Mesenchymal stem cell (in vitro differentiated cells and primary cell): ENCODE data around the gene SPATA13.

Experiments
- DNase-seq: peaks from one replicate; pipeline ENCODE4 v3.0.0-alpha.2; 2013
- H2AFZ ChIP-seq: one replicate; pipeline ENCODE4 v1.6.1; 2013; ENCODE audit warnings: low read depth, mild to moderate bottlenecking, control low read depth, inconsistent platforms, low read length, moderate library complexity
- H2AK5ac ChIP-seq: 2 replicates; pipeline ENCODE4 v1.6.1; 2013; ENCODE audit warnings: low read length, moderate library complexity, mild to moderate bottlenecking, inconsistent platforms; ENCODE audit not compliant: severe bottlenecking
- H2BK120ac ChIP-seq: one replicate; pipeline ENCODE4 v1.6.1; 2013; ENCODE audit warnings: low read depth, mild to moderate bottlenecking, inconsistent platforms, low read length, moderate library complexity
- H2BK12ac ChIP-seq, 2 experiments: one replicate each; pipeline ENCODE4 v1.6.1; 2013; ENCODE audit warnings: inconsistent platforms in 2 of 2, low read length in 2 of 2, mild to moderate bottlenecking in 2 of 2, moderate library complexity in 2 of 2, control low read depth in 1 of 2
- H2BK15ac ChIP-seq: one replicate; pipeline ENCODE4 v1.6.1; 2013; ENCODE audit warnings: mild to moderate bottlenecking, low read depth, inconsistent platforms; ENCODE audit not compliant: poor library complexity, severe bottlenecking
- H2BK5ac ChIP-seq: 2 replicates; pipeline ENCODE4 v1.6.1; 2013; ENCODE audit warnings: low read depth, mild to moderate bottlenecking, low read length, control low read depth, inconsistent platforms; ENCODE audit not compliant: poor library complexity, severe bottlenecking
- H3K14ac ChIP-seq, 2 experiments: one replicate each; pipeline ENCODE4 v1.6.1; 2013; ENCODE audit warnings: inconsistent platforms in 2 of 2, low read length in 2 of 2, control low read depth in 1 of 2, mild to moderate bottlenecking in 1 of 2, moderate library complexity in 1 of 2
- H3K18ac ChIP-seq, 2 experiments: one replicate each; pipeline ENCODE4 v1.6.1; 2013; ENCODE audit warnings: inconsistent platforms in 2 of 2, low read length in 2 of 2, control low read depth in 1 of 2, low read depth in 1 of 2, mild to moderate bottlenecking in 1 of 2
- H3K23ac ChIP-seq, 2 experiments: one replicate each; pipeline ENCODE4 v1.6.1; 2013; ENCODE audit warnings: inconsistent platforms in 2 of 2, low read length in 2 of 2, mild to moderate bottlenecking in 2 of 2, moderate library complexity in 2 of 2, control low read depth in 1 of 2
- H3K27ac ChIP-seq: 2 replicates; pipeline ENCODE4 v1.5.1; 2013; ENCODE audit warnings: mild to moderate bottlenecking, moderate library complexity, low read length, control low read depth, inconsistent platforms; ENCODE audit not compliant: poor library complexity, severe bottlenecking
- H3K27me3 ChIP-seq, 2 experiments: 2 replicates each; pipeline versions ENCODE4 v1.6.1 to v1.7.0; 2013; ENCODE audit warnings: low read length in 2 of 2, mild to moderate bottlenecking in 2 of 2, moderate library complexity in 2 of 2, control low read depth in 1 of 2, inconsistent platforms in 1 of 2; ENCODE audit not compliant: control insufficient read depth in 1 of 2, insufficient read depth in 1 of 2
- H3K36me3 ChIP-seq, 2 experiments: 2 replicates each; pipeline versions ENCODE4 v1.6.1 to v1.7.0; 2013; ENCODE audit warnings: low read length in 2 of 2, control low read depth in 1 of 2, inconsistent platforms in 1 of 2, low read depth in 1 of 2, mild to moderate bottlenecking in 1 of 2; ENCODE audit not compliant: insufficient read depth in 2 of 2, control insufficient read depth in 1 of 2
- H3K4ac ChIP-seq, 2 experiments: one replicate each; pipeline ENCODE4 v1.6.1; 2013; ENCODE audit warnings: inconsistent platforms in 2 of 2, low read length in 2 of 2, mild to moderate bottlenecking in 2 of 2, moderate library complexity in 2 of 2, control low read depth in 1 of 2, low read depth in 1 of 2
- H3K4me1 ChIP-seq: 2 replicates; pipeline ENCODE4 v1.6.1; 2013; ENCODE audit warnings: low read depth, low read length, control low read depth; ENCODE audit not compliant: control insufficient read depth, insufficient read depth
- H3K4me2 ChIP-seq: 2 replicates; pipeline ENCODE4 v1.6.1; 2013; ENCODE audit warnings: low read length, mild to moderate bottlenecking, inconsistent platforms; ENCODE audit not compliant: poor library complexity, severe bottlenecking
- H3K4me3 ChIP-seq, 2 experiments: 2 replicates each; pipeline versions ENCODE4 v1.5.1 to v1.7.0; 2013; ENCODE audit warnings: low read length in 2 of 2, mild to moderate bottlenecking in 2 of 2, control low read depth in 1 of 2, low read depth in 1 of 2; ENCODE audit not compliant: insufficient read depth in 1 of 2
- H3K79me1 ChIP-seq: replicated peaks from 2 replicates; pipeline ENCODE4 v1.6.1; 2013; ENCODE audit warnings: mild to moderate bottlenecking, control low read depth, low read length, inconsistent platforms; ENCODE audit not compliant: poor library complexity, severe bottlenecking
- H3K9ac ChIP-seq: 2 replicates; pipeline ENCODE4 v1.7.0; 2013; ENCODE audit warnings: mild to moderate bottlenecking, low read length, moderate library complexity
- H3K9me3 ChIP-seq: 2 replicates; pipeline ENCODE4 v1.7.0; 2013; ENCODE audit warnings: mild to moderate bottlenecking, low read length; ENCODE audit not compliant: control insufficient read depth
- H4K8ac ChIP-seq: one replicate; pipeline ENCODE4 v1.6.1; 2013; ENCODE audit warnings: inconsistent platforms, mild to moderate bottlenecking, low read length, moderate library complexity
- H4K91ac ChIP-seq: one replicate; pipeline ENCODE4 v1.6.1; 2013; ENCODE audit warnings: mild to moderate bottlenecking, low read length, inconsistent platforms
- WGBS: methylation state at CpG from one replicate; pipeline ENCODE4 v1.1.7; 2013; ENCODE audit warnings: mixed read lengths; 5-methylcytosine and 5-hydroxymethylcytosine counted together

SPATA13 gene

DNA sequence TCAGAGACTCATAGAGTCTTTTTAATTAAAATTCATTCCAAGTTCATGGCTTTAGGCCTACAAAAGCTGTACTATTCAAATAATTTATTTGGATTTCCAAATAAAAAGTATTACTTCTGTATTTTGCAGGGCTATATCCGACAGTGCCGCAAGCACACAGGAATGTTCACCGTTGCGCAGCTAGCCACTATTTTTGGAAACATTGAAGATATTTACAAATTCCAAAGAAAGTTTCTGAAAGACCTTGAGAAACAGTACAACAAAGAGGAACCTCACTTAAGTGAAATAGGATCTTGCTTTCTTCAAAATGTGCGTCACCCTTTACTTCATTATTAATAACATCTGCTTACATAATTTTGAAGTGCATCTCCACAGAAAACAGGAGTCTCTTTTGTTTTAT is 128.3 kb downstream of the SPATA13 start:
- WGBS = 84% methylated on average over 5 of the region's 5 CpGs
- no peak overlapping the region for H2AK5ac ChIP-seq

DNA sequence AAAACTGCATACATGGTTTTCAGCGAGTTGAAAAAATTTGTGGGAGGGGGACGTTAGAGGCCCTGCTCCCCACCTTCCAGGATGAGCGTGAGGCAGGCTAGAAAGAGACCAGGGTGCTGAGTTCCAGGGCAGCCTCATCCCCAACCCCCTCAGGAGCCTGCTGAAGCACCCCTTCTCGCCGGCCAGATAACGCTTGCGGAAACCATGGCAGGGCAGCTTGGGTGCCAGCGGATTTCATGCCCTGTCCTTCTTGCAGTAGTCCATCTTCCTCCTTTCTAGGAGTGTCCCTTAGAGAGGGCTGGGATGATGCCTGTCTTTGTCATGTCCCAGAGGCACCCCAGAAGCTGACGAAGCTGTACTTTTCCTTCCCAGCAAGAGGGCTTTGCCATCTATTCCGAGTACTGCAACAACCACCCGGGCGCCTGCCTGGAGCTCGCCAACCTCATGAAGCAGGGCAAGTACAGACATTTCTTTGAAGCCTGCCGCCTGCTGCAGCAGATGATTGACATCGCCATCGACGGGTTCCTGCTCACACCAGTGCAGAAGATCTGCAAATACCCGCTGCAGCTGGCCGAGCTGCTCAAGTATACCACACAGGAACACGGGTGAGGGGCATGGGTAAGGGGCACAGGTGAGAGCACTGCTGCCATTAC is 129.9 kb downstream of the SPATA13 start:
- WGBS = 98% methylated on average over 17 of the region's 20 CpGs
- H3K18ac ChIP-seq = no peak overlapping the region
- no peak overlapping the region for H2BK15ac ChIP-seq
- peaks cover 38 to 46% of the 10 kb centered on the region in 2 experiments for H3K36me3 ChIP-seq
- H2AK5ac ChIP-seq = no peak overlapping the region
- H3K27ac ChIP-seq = no peak overlapping the region
- H3K4me1 ChIP-seq = peaks cover 5% of the 10 kb centered on the region
- H3K79me1 ChIP-seq = no peaks in the 10 kb centered on the region
- H3K4me3 ChIP-seq = no peak overlapping the region
- no peak overlapping the region for H2AFZ ChIP-seq
- no peak overlapping the region for H3K23ac ChIP-seq
- no peak overlapping the region for H3K14ac ChIP-seq
- H3K9me3 ChIP-seq = no peaks in the 10 kb centered on the region
- no peak for DNase-seq
- no peak overlapping the region for H2BK12ac ChIP-seq
- no peaks in the 10 kb centered on the region for H3K27me3 ChIP-seq
- H4K8ac ChIP-seq = no peak overlapping the region
- H3K4ac ChIP-seq = no peak overlapping the region
- no peak overlapping the region for H3K9ac ChIP-seq
- no peak overlapping the region for H4K91ac ChIP-seq
- no peak overlapping the region for H3K4me2 ChIP-seq
- no peak overlapping the region for H2BK5ac ChIP-seq
- H2BK120ac ChIP-seq = no peak overlapping the region

More for the DNA sequence above, 128.3 kb downstream of the SPATA13 start:
- peak; percentile 31 for DNase-seq
- Histone ChIP-seq H2BK5ac (no peak overlapping the region), H3K79me1 (no peaks in the 10 kb centered on the region), H3K27me3 (no peaks in the 10 kb centered on the region), H3K9ac (no peak overlapping the region), H3K9me3 (no peaks in the 10 kb centered on the region), H2BK15ac (no peak overlapping the region), H3K4me3 (no peak overlapping the region), H3K18ac (no peak overlapping the region), H2BK120ac (no peak overlapping the region), H3K4me2 (no peak overlapping the region), H3K4ac (no peak overlapping the region), H4K8ac (no peak overlapping the region), H2AFZ (no peak overlapping the region), H3K4me1 (peaks cover 5% of the 10 kb centered on the region), H3K14ac (no peak overlapping the region), H3K23ac (no peak overlapping the region), H3K36me3 (peaks cover 24 to 43% of the 10 kb centered on the region in 2 experiments), H4K91ac (no peak overlapping the region), H3K27ac (no peak overlapping the region), H2BK12ac (no peak overlapping the region)

GRCh38 chr13:24292481-24292880 is 132.0 kb downstream of the SPATA13 start:
- H2AK5ac ChIP-seq = no peak overlapping the region
- no peak overlapping the region for H4K91ac ChIP-seq
- peaks cover 3% of the 10 kb centered on the region for H3K4me1 ChIP-seq
- H3K14ac ChIP-seq = no peak overlapping the region
- no peak overlapping the region for H4K8ac ChIP-seq
- no peaks in the 10 kb centered on the region for H3K27me3 ChIP-seq
- H3K4ac ChIP-seq = no peak overlapping the region
- H2BK15ac ChIP-seq = no peak overlapping the region
- H3K23ac ChIP-seq = no peak overlapping the region
- H2BK12ac ChIP-seq = no peak overlapping the region
- WGBS = 97% methylated on average over 6 of the region's 6 CpGs
- H3K4me3 ChIP-seq = no peak overlapping the region
- H2BK5ac ChIP-seq = no peak overlapping the region
- H3K27ac ChIP-seq = no peak overlapping the region
- H2BK120ac ChIP-seq = no peak overlapping the region
- H3K36me3 ChIP-seq = peaks cover 32 to 35% of the 10 kb centered on the region in 2 experiments
- H3K9ac ChIP-seq = no peak overlapping the region
- H3K9me3 ChIP-seq = no peaks in the 10 kb centered on the region
- H3K4me2 ChIP-seq = no peak overlapping the region
- H3K18ac ChIP-seq = no peak overlapping the region
- DNase-seq = no peak
- no peaks in the 10 kb centered on the region for H3K79me1 ChIP-seq
- H2AFZ ChIP-seq = no peak overlapping the region

DNA sequence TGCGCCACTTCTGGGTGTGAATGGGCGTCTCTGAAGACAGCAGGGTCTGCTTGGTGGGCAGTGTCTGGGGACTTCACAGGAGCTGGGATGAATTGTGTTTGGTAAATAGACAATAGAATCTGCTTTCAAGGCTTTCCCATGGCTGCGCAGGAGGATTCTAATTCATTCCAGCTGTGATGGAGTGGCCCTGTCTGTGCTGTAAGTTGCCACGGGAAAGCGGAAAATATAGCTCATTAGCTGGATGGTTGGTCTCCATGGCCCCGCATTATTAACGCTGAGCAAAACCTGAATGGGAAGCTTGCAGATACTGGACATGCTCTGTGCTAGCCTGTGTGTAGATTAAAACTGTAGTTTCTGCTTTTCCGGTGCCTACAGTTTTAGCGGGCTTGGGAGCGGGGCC is 133.2 kb downstream of the SPATA13 start:
- Histone ChIP-seq H2AK5ac (no peak overlapping the region), H3K4me2 (no peak overlapping the region), H4K91ac (no peak overlapping the region), H3K79me1 (no peaks in the 10 kb centered on the region), H2BK15ac (no peak overlapping the region), H2BK120ac (no peak overlapping the region), H2BK12ac (no peak overlapping the region), H3K4me3 (no peak overlapping the region), H3K4ac (no peak overlapping the region), H2AFZ (no peak overlapping the region), H3K18ac (no peak overlapping the region), H3K14ac (no peak overlapping the region), H3K27me3 (no peaks in the 10 kb centered on the region), H4K8ac (no peak overlapping the region), H3K36me3 (peaks cover 40% of the 10 kb centered on the region in 2 experiments), H3K23ac (no peak overlapping the region), H3K9me3 (no peaks in the 10 kb centered on the region), H2BK5ac (no peak overlapping the region), H3K9ac (no peak overlapping the region), H3K4me1 (peaks cover 3% of the 10 kb centered on the region), H3K27ac (no peak overlapping the region)
- DNase-seq = no peak
- 97% methylated on average over 10 of the region's 10 CpGs for WGBS
